Loucy (cell line): ENCODE data around the gene SIK3.

Experiments
- EZH2phosphoT487 ChIP-seq: fragments of 200-600 bp; IDR thresholded peaks from 2 replicates; pipeline ENCODE4 v1.6.1; 2018; ENCODE audit warnings: antibody characterized with exemption, mild to moderate bottlenecking, moderate library complexity, borderline replicate concordance
- TF ChIP-seq, protein P1 (sequence below): fragments of 200-600 bp; sonication (generic); conservative IDR thresholded peaks from 2 replicates; pipeline ENCODE4 v1.5.1; 2014; ENCODE audit warnings: mild to moderate bottlenecking, antibody characterized with exemption, low read length

DNA sequence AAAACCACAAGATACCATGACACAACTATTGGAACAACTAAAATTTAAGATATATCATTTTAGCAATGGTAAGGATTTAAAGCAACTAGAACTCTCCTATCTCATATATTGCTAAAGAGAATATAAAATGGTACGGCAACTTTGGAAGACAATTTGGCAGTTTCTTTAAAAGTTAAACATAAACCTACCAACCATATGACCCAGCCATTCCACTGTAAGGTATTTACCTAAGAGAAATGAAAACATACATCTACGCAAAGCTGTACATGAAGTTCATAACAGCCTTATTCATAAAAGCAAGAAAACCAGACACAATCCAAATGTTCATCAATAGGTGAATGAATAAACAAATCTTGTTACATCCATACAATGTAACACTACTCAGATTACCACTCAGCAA is 31.3 kb downstream of the SIK3 start:
- TF ChIP-seq, protein P1, sequence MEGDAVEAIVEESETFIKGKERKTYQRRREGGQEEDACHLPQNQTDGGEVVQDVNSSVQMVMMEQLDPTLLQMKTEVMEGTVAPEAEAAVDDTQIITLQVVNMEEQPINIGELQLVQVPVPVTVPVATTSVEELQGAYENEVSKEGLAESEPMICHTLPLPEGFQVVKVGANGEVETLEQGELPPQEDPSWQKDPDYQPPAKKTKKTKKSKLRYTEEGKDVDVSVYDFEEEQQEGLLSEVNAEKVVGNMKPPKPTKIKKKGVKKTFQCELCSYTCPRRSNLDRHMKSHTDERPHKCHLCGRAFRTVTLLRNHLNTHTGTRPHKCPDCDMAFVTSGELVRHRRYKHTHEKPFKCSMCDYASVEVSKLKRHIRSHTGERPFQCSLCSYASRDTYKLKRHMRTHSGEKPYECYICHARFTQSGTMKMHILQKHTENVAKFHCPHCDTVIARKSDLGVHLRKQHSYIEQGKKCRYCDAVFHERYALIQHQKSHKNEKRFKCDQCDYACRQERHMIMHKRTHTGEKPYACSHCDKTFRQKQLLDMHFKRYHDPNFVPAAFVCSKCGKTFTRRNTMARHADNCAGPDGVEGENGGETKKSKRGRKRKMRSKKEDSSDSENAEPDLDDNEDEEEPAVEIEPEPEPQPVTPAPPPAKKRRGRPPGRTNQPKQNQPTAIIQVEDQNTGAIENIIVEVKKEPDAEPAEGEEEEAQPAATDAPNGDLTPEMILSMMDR = no peak
- no peak for TF ChIP-seq EZH2phosphoT487
